Measurements from ENCODE around the gene ELF5. TPM values are rescaled to one million over a fixed set of nuclear protein-coding genes. Genes with fewer than 3 reads are reported as not detected.

Gene ELF5
- polyA plus RNA-seq, 1 experiment, result not detected

DNA sequence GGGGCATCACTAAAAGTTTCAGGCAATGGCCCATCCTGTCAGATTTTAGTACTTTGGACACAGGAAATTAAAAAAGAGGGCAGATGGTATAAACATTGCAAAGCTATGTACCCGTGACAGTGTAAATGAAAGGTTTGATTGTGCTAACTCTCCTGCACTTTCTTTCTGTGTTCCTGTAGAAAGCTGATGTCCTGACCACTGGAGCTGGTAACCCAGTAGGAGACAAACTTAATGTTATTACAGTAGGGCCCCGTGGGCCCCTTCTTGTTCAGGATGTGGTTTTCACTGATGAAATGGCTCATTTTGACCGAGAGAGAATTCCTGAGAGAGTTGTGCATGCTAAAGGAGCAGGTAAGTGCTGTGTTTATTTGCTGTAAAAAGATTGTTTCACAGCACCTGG is 64.6 kb downstream of the ELF5 start:
- H3K27me3 ChIP-seq (ENCODE audit: control insufficient read depth, insufficient read depth, low read length), result no peaks in the 10 kb centered on the region
- H3K27ac ChIP-seq (ENCODE audit: low read depth, low read length), result no peak overlapping the region
- TF ChIP-seq, protein P1, sequence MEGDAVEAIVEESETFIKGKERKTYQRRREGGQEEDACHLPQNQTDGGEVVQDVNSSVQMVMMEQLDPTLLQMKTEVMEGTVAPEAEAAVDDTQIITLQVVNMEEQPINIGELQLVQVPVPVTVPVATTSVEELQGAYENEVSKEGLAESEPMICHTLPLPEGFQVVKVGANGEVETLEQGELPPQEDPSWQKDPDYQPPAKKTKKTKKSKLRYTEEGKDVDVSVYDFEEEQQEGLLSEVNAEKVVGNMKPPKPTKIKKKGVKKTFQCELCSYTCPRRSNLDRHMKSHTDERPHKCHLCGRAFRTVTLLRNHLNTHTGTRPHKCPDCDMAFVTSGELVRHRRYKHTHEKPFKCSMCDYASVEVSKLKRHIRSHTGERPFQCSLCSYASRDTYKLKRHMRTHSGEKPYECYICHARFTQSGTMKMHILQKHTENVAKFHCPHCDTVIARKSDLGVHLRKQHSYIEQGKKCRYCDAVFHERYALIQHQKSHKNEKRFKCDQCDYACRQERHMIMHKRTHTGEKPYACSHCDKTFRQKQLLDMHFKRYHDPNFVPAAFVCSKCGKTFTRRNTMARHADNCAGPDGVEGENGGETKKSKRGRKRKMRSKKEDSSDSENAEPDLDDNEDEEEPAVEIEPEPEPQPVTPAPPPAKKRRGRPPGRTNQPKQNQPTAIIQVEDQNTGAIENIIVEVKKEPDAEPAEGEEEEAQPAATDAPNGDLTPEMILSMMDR (IDR thresholded peaks at IDR 0.05; ENCODE audit: low read depth, low read length), result no peak
- CTCF ChIA-PET, result interaction anchor here (1.3 kb wide), 1 partner anchor 64 kb away, joined by 3 read pairs; no protein-coding TSS in a partner anchor
- H3K9me3 ChIP-seq (ENCODE audit: control insufficient read depth, insufficient read depth, low read length), result no peaks in the 10 kb centered on the region
- H3K4me3 ChIP-seq (ENCODE audit: low read depth, low read length), result no peak overlapping the region
- no peak for DNase-seq (ENCODE audit: low read depth, low spot score)
- POLR2A ChIA-PET, result interaction anchor here (1.0 kb wide), 1 partner anchor 11 kb away, joined by 3 read pairs; no protein-coding TSS in a partner anchor

DNA sequence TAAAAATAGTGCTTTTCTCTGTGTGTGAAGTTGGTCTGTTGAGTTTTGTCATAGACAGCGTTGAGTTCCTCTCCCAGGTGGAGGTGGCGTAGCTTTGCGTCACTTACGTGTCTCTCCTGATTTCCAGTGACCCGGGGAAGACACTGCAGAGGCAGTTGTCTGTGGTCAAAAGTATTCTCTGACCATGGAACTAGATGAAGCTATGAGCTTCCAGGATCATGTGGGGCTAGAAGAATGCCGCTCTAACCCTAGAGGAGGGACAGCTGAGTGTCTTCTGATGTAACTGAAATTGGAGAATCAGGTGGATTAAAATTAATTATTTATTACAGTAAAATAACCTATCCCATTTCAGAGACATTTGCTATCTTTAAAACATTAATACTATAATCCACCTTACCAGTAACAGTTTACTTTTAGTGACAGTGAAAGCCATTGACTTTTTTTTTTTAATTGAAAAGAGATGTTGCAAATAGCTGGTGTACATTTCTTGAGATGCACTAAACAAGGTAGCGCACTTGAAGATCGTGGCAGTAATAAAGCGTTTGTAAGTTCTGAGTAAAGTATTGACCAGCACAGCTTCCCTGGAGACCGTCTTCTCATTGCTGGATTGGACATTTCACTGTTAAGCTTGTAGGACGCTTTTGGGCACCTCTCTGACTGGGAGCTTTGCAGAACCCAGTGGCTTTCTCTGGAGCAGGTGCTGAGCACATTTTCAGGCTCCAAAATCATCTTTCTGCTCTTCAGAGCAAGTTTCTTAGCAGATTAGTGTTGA is 65.2 kb downstream of the ELF5 start:
- no peak overlapping the region for H3K4me3 ChIP-seq (ENCODE audit: low read depth, low read length)
- POLR2A ChIA-PET, result interaction anchor here (1.0 kb wide), 1 partner anchor 10 kb away, joined by 3 read pairs; no protein-coding TSS in a partner anchor
- TF ChIP-seq, protein P1 (IDR thresholded peaks at IDR 0.05; ENCODE audit: low read depth, low read length), result no peak
- CTCF ChIA-PET, result no interaction called here
- H3K9me3 ChIP-seq (ENCODE audit: control insufficient read depth, insufficient read depth, low read length), result no peaks in the 10 kb centered on the region
- DNase-seq (ENCODE audit: low read depth, low spot score), result no peak
- no peak overlapping the region for H3K27ac ChIP-seq (ENCODE audit: low read depth, low read length)
- H3K27me3 ChIP-seq (ENCODE audit: control insufficient read depth, insufficient read depth, low read length), result no peaks in the 10 kb centered on the region

DNA sequence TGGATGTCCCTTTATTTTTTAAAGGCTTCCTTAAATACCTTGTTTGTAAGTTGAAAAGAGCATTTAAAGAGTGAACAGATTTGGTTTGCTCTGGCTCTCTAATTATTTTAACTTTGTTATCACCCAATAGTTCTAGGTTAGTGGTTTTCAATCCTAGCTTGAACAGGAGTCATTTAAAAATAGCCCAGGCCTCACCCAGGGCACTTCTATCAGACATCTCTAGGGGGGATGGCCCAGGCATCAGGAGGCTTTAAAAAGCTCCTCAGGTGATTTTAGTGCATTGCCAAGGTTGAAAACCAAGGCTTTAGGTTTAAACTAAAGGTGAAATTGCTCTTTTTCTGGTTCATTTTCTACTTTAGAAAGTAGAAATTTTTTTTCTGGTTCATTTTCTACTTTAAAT is 66.5 kb downstream of the ELF5 start:
- no peak for DNase-seq (ENCODE audit: low read depth, low spot score)
- CTCF ChIA-PET, result no interaction called here
- Histone ChIP-seq H3K4me3 (ENCODE audit: low read depth, low read length) (no peak overlapping the region), H3K27me3 (ENCODE audit: control insufficient read depth, insufficient read depth, low read length) (no peaks in the 10 kb centered on the region), H3K27ac (ENCODE audit: low read depth, low read length) (no peak overlapping the region), H3K9me3 (ENCODE audit: control insufficient read depth, insufficient read depth, low read length) (no peaks in the 10 kb centered on the region)
- POLR2A ChIA-PET, result no interaction called here
- TF ChIP-seq, protein P1 (IDR thresholded peaks at IDR 0.05; ENCODE audit: low read depth, low read length), result no peak

DNA sequence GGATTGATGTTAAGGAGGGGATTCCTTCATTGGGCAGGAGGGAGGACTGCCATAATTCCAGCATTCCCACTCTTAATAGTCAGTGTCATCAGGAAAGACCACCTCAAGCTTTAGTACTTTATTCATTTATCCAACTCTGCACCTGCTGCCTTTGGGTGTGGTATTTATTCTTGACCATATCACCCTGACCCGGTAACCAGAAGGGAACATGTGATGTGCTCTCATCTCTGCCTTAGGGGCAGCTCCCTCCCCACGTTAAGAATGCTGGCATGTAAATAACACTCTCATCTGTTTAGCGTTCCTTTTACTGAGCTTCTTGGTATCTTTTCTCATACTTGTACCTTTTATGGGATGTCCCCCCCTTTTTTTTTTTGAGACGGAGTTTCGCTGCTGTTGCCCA is 67.2 kb downstream of the ELF5 start:
- CTCF ChIA-PET, result interaction anchor here (1.5 kb wide), 1 partner anchor 46 kb away, joined by 7 read pairs; no protein-coding TSS in a partner anchor
- H3K9me3 ChIP-seq (ENCODE audit: control insufficient read depth, insufficient read depth, low read length), result no peaks in the 10 kb centered on the region
- TF ChIP-seq, protein P1 (IDR thresholded peaks at IDR 0.05; ENCODE audit: low read depth, low read length), result no peak
- H3K27me3 ChIP-seq (ENCODE audit: control insufficient read depth, insufficient read depth, low read length), result no peaks in the 10 kb centered on the region
- POLR2A ChIA-PET, result no interaction called here
- no peak overlapping the region for H3K27ac ChIP-seq (ENCODE audit: low read depth, low read length)
- no peak for DNase-seq (ENCODE audit: low read depth, low spot score)
- H3K4me3 ChIP-seq (ENCODE audit: low read depth, low read length), result no peak overlapping the region

GRCh38 chr11:34445956-34446355 is 67.6 kb downstream of the ELF5 start:
- Histone ChIP-seq H3K4me3 (ENCODE audit: low read depth, low read length) (no peak overlapping the region), H3K27me3 (ENCODE audit: control insufficient read depth, insufficient read depth, low read length) (no peaks in the 10 kb centered on the region), H3K9me3 (ENCODE audit: control insufficient read depth, insufficient read depth, low read length) (no peaks in the 10 kb centered on the region), H3K27ac (ENCODE audit: low read depth, low read length) (no peak overlapping the region)
- ChIA-PET POLR2A (no interaction called here), CTCF (interaction anchor here (1.5 kb wide), 1 partner anchor 46 kb away, joined by 7 read pairs; no protein-coding TSS in a partner anchor)
- DNase-seq (ENCODE audit: low read depth, low spot score), result no peak
- TF ChIP-seq, protein P1 (IDR thresholded peaks at IDR 0.05; ENCODE audit: low read depth, low read length), result no peak

Measured in AG04450 (cell line).